ENCODE results near the gene GLYATL1B.
"Not testable (repeated sequence)": the region's sequence is repeated elsewhere in the genome, so short reads cannot be mapped to it uniquely, and the experiment has no call there.

DNA sequence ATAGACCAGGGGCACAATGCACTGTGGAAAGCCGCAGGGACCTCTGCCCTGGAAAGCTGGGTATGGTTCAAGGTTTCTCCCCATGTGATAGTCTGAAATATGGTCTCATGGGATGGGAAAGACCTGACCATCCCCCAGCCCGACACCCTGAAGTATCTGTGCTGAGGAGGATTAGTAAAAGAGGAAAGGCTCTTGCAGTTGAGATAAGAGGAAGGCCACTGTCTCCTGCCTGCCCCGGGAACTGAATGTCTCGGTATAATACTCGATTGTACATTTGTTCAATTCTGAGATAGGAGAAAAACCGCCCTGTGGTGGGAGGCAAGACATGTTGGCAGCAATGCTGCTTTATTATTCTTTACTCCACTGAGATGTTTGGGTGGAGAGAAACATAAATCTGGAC is 50.4 kb downstream of the GLYATL1B start:
- not testable (repeated sequence) for TF ChIP-seq CTCF, POLR2A (IDR thresholded peaks at IDR 0.05)

Measured in heart left ventricle (tissue), 13 donors.